WTC11 (cell line): ENCODE data around the gene NR3C1. TPM values are rescaled to one million over a fixed set of nuclear protein-coding genes. Genes with fewer than 3 reads are reported as not detected.

Experiments
- ATAC-seq: fragments of 200-7000 bp; cut with Tn5 transposase; 2 replicates; pipeline ENCODE4 v1.10.0; 2021; ENCODE audit warnings: mild to moderate bottlenecking, moderate library complexity
- CTCF ChIA-PET: fragments of 300-600 bp; sonication (Branson Sonifier 250); formaldehyde crosslinking; loops from one replicate; lab custom pipeline; 2021; ENCODE audit warnings: antibody characterized with exemption; lab: Charles Lee
- POLR2A ChIA-PET: fragments of 350-600 bp; sonication (Branson Sonifier 250); formaldehyde crosslinking; loops from one replicate; lab custom pipeline; 2021; ENCODE audit warnings: antibody characterized with exemption; lab: Charles Lee
- DNase-seq: peaks from one replicate; pipeline ENCODE4 v3.0.0; 2021; ENCODE audit warnings: low spot score
- H3K27ac Mint-ChIP-seq: 2 replicates; pipeline ENCODE4 v1.8.0; 2021; ENCODE audit warnings: mixed read lengths
- H3K27me3 Mint-ChIP-seq: 2 replicates; pipeline ENCODE4 v1.8.0; 2021; ENCODE audit warnings: low read depth, mild to moderate bottlenecking, moderate library complexity, mixed read lengths
- H3K36me3 Mint-ChIP-seq: 2 replicates; pipeline ENCODE4 v1.8.0; 2021; ENCODE audit warnings: mixed read lengths
- H3K4me1 Mint-ChIP-seq: 2 replicates; pipeline ENCODE4 v1.8.0; 2022; ENCODE audit warnings: mixed read lengths
- H3K4me3 Mint-ChIP-seq: 2 replicates; pipeline ENCODE4 v1.8.0; 2021; ENCODE audit warnings: mild to moderate bottlenecking, moderate library complexity, mixed read lengths
- H3K9me3 Mint-ChIP-seq: 2 replicates; pipeline ENCODE4 v1.8.0; 2021; ENCODE audit warnings: mixed read lengths
- AFF4 ChIP-seq: sonication (generic); formaldehyde crosslinking; IDR thresholded peaks from 2 replicates; pipeline ENCODE4 v1.8.1; 2023; ENCODE audit warnings: mild to moderate bottlenecking, missing genetic modification reagents, borderline replicate concordance
- ATF6 ChIP-seq: sonication (generic); formaldehyde crosslinking; IDR thresholded peaks from 2 replicates; pipeline ENCODE4 v1.8.1; 2023; ENCODE audit warnings: mild to moderate bottlenecking, missing genetic modification reagents
- CDX4 ChIP-seq: fragments of 250-450 bp; sonication (Bioruptor Pico); IDR thresholded peaks from 2 replicates; pipeline ENCODE4 v1.9.0; 2021; ENCODE audit warnings: moderate library complexity, mild to moderate bottlenecking, inconsistent platforms, borderline replicate concordance
- CREM ChIP-seq: sonication (generic); formaldehyde crosslinking; IDR thresholded peaks from 2 replicates; pipeline ENCODE4 v1.8.1; 2022; ENCODE audit warnings: mild to moderate bottlenecking, missing genetic modification reagents, moderate library complexity
- E2F1 ChIP-seq: sonication (generic); formaldehyde crosslinking; IDR thresholded peaks from 2 replicates; pipeline ENCODE4 v1.8.0; 2022; ENCODE audit warnings: mild to moderate bottlenecking, missing genetic modification reagents
- ELF4 ChIP-seq: sonication (generic); formaldehyde crosslinking; IDR thresholded peaks from 2 replicates; pipeline ENCODE4 v1.8.1; 2022; ENCODE audit warnings: low read depth, mild to moderate bottlenecking, moderate library complexity, missing genetic modification reagents
- ESRRA ChIP-seq: sonication (generic); formaldehyde crosslinking; IDR thresholded peaks from 2 replicates; pipeline ENCODE4 v1.8.1; 2022; ENCODE audit warnings: mild to moderate bottlenecking, missing genetic modification reagents, borderline replicate concordance
- FOXP4 ChIP-seq: sonication (generic); formaldehyde crosslinking; IDR thresholded peaks from 2 replicates; pipeline ENCODE4 v1.8.0; 2022; ENCODE audit warnings: mild to moderate bottlenecking, missing genetic modification reagents
- IRF1 ChIP-seq: sonication (generic); formaldehyde crosslinking; IDR thresholded peaks from 2 replicates; pipeline ENCODE4 v1.8.0; 2023; ENCODE audit warnings: missing genetic modification reagents
- IRF2 ChIP-seq: sonication (generic); formaldehyde crosslinking; IDR thresholded peaks from 2 replicates; pipeline ENCODE4 v1.8.0; 2022; ENCODE audit warnings: low read depth, missing genetic modification reagents, borderline replicate concordance
- JAZF1 ChIP-seq: fragments of 250-450 bp; sonication (Bioruptor Pico); IDR thresholded peaks from 2 replicates; pipeline ENCODE4 v1.9.0; 2021; ENCODE audit warnings: moderate library complexity, mild to moderate bottlenecking, inconsistent platforms
- JUN ChIP-seq: sonication (generic); formaldehyde crosslinking; IDR thresholded peaks from 2 replicates; pipeline ENCODE4 v1.8.0; 2023; ENCODE audit warnings: mild to moderate bottlenecking, missing genetic modification reagents
- MAX ChIP-seq: sonication (generic); formaldehyde crosslinking; IDR thresholded peaks from 2 replicates; pipeline ENCODE4 v1.8.0; 2022; ENCODE audit warnings: mild to moderate bottlenecking, missing genetic modification reagents
- MYBL2 ChIP-seq: sonication (generic); formaldehyde crosslinking; IDR thresholded peaks from 2 replicates; pipeline ENCODE4 v1.8.1; 2023; ENCODE audit warnings: mild to moderate bottlenecking, moderate library complexity, missing genetic modification reagents
- NR2C2 ChIP-seq: sonication (generic); formaldehyde crosslinking; IDR thresholded peaks from 2 replicates; pipeline ENCODE4 v1.8.0; 2022; ENCODE audit warnings: mild to moderate bottlenecking, missing genetic modification reagents
- ZNF121 ChIP-seq: sonication (generic); formaldehyde crosslinking; IDR thresholded peaks from 2 replicates; pipeline ENCODE4 v1.8.0; 2023; ENCODE audit warnings: missing genetic modification reagents
- ZNF232 ChIP-seq: sonication (generic); formaldehyde crosslinking; IDR thresholded peaks from 2 replicates; pipeline ENCODE4 v1.8.0; 2022; ENCODE audit warnings: mild to moderate bottlenecking, missing genetic modification reagents
- total RNA-seq: library from RNA; stranded (reverse); gene quantifications from 3 replicates; pipeline ENCODE4 v1.2.3, GENCODE V29; 2021
- TF ChIP-seq, protein P1 (sequence below): sonication (generic); formaldehyde crosslinking; IDR thresholded peaks from 2 replicates; pipeline ENCODE4 v1.8.1; 2023; ENCODE audit warnings: mild to moderate bottlenecking, missing genetic modification reagents, moderate library complexity

NR3C1 gene
- total RNA-seq, 1 experiment from 2014 or later: 15.0 TPM

DNA sequence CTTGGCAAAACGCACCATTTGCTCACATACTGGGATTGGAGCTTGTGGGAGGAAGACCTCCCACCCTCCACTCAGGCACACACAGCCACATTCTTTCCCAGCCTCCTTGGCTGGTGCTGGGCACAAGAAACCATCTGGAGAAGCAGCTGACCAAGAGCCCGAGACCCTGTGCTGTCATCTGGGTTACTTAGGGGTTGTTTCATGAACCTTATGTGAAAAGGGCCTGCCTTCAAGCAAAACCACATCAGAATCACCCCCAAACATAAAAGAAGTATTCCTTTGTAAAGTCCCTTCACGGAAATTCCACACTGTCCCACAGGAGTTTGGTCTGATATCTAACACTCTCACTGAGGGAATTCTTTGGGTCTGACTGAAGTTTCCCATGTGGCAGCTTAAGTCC, 172.1 kb downstream of the NR3C1 start (continued):
- TF ChIP-seq AFF4 (CRISPR knock-in tag) (no peak), ELF4 (CRISPR knock-in tag) (no peak), CREM (CRISPR knock-in tag) (no peak), CDX4 (CRISPR knock-in tag) (no peak), IRF2 (CRISPR knock-in tag) (no peak), ZNF232 (CRISPR knock-in tag) (no peak), MAX (CRISPR knock-in tag) (no peak), ATF6 (CRISPR knock-in tag) (no peak), IRF1 (CRISPR knock-in tag) (no peak), ZNF121 (CRISPR knock-in tag) (no peak), JUN (no peak)

DNA sequence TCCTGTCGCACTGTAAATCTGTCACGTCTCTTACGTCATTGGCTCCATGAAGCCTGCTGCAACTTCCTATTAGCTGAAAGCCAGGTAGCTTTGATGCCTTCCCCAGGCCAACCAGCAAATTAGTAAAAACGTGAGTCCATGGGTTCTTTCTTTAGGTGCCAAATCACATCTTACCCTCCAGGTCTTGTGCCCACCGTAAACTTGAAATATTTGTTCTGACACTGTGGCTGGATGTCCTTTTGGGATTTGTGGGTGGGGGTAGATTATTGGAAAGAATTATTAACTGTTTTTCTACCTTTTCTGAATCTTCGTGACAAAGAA, 172.8 kb downstream of the NR3C1 start:
- no peaks in the 10 kb centered on the region for H3K9me3 Mint-ChIP-seq
- no peaks in the 10 kb centered on the region for H3K36me3 Mint-ChIP-seq
- DNase-seq (no peak), ATAC-seq (no peak)
- POLR2A ChIA-PET: no interaction called here
- TF ChIP-seq ESRRA (CRISPR knock-in tag) (no peak), JAZF1 (CRISPR knock-in tag) (no peak), E2F1 (CRISPR knock-in tag) (no peak), MYBL2 (CRISPR knock-in tag) (no peak), FOXP4 (CRISPR knock-in tag) (no peak), MAX (CRISPR knock-in tag) (no peak), NR2C2 (no peak)
- TF ChIP-seq, protein P1, sequence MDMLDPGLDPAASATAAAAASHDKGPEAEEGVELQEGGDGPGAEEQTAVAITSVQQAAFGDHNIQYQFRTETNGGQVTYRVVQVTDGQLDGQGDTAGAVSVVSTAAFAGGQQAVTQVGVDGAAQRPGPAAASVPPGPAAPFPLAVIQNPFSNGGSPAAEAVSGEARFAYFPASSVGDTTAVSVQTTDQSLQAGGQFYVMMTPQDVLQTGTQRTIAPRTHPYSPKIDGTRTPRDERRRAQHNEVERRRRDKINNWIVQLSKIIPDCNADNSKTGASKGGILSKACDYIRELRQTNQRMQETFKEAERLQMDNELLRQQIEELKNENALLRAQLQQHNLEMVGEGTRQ (CRISPR knock-in tag): no peak
- CTCF ChIA-PET: no interaction called here
- no peak overlapping the region for H3K27ac Mint-ChIP-seq
- H3K4me3 Mint-ChIP-seq: no peak overlapping the region
- peaks cover 10% of the 10 kb centered on the region for H3K4me1 Mint-ChIP-seq
- H3K27me3 Mint-ChIP-seq: no peaks in the 10 kb centered on the region; the same call in 1 of the 2 replicates
